IPS-15b (cell line): ENCODE results near the gene PLEKHG4B.

ENCODE experiments used
- H3K27me3 ChIP-seq: one replicate; pipeline ENCODE4 v1.6.1; 2013; ENCODE audit warnings: low read length; ENCODE audit not compliant: control insufficient read depth, insufficient read depth
- H3K36me3 ChIP-seq: one replicate; pipeline ENCODE4 v1.6.1; 2013; ENCODE audit warnings: low read length; ENCODE audit not compliant: control insufficient read depth, insufficient read depth
- H3K4me1 ChIP-seq: one replicate; pipeline ENCODE4 v1.6.1; 2013; ENCODE audit warnings: mild to moderate bottlenecking, low read length; ENCODE audit not compliant: control insufficient read depth, insufficient read depth
- H3K4me3 ChIP-seq: one replicate; pipeline ENCODE4 v1.5.1; 2013; ENCODE audit warnings: low read depth, low read length
- H3K9ac ChIP-seq: one replicate; pipeline ENCODE4 v1.6.1; 2013; ENCODE audit warnings: low read depth, mild to moderate bottlenecking, low read length
- H3K9me3 ChIP-seq: one replicate; pipeline ENCODE4 v1.6.1; 2013; ENCODE audit warnings: mild to moderate bottlenecking, low read length; ENCODE audit not compliant: control insufficient read depth, insufficient read depth

The PLEKHG4B gene

DNA sequence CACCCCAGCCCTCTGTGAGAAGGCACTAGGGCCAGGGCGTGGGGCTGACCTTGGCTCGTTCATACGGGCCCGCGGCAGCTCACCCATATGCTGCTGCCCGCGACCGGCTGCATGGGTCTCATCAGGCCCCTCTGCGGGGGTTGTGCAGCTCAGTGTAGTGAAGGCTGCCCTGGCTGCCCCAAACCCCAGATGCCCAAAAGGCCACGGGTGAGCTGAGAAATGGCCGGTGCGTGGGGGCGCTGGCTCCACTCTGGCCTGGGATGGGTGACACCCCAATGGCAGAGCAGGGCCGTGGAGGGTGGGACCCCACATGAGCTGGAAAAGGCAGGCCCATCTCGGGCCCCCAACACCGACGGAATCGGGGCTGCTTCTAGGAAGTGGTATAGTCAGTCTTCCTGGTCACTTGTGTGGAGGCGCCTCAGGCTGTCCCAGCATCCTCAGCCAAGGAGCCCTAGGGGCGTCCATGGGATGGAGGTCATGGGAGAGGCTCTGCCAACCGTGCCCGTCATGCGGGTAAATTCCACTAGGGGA, 79.9 kb downstream of the PLEKHG4B start:
- Histone ChIP-seq H3K4me1 (no peaks in the 10 kb centered on the region), H3K9ac (no peak overlapping the region), H3K27me3 (no peaks in the 10 kb centered on the region), H3K9me3 (no peaks in the 10 kb centered on the region), H3K4me3 (no peak overlapping the region), H3K36me3 (peaks cover 14% of the 10 kb centered on the region)

GRCh38 chr5:172421-172820, 80.5 kb downstream of the PLEKHG4B start:
- Histone ChIP-seq H3K9ac (no peak overlapping the region), H3K27me3 (no peaks in the 10 kb centered on the region), H3K36me3 (peaks cover 14% of the 10 kb centered on the region), H3K4me1 (no peaks in the 10 kb centered on the region), H3K4me3 (no peak overlapping the region), H3K9me3 (no peaks in the 10 kb centered on the region)

- Histone ChIP-seq H3K4me1 (no peaks in the 10 kb centered on the region), H3K4me3 (no peak overlapping the region), H3K9me3 (no peaks in the 10 kb centered on the region), H3K27me3 (no peaks in the 10 kb centered on the region), H3K36me3 (peaks cover 14% of the 10 kb centered on the region), H3K9ac (no peak overlapping the region)
Observed at GRCh38 chr5:172841-173251, 80.9 kb downstream of the PLEKHG4B start.

DNA sequence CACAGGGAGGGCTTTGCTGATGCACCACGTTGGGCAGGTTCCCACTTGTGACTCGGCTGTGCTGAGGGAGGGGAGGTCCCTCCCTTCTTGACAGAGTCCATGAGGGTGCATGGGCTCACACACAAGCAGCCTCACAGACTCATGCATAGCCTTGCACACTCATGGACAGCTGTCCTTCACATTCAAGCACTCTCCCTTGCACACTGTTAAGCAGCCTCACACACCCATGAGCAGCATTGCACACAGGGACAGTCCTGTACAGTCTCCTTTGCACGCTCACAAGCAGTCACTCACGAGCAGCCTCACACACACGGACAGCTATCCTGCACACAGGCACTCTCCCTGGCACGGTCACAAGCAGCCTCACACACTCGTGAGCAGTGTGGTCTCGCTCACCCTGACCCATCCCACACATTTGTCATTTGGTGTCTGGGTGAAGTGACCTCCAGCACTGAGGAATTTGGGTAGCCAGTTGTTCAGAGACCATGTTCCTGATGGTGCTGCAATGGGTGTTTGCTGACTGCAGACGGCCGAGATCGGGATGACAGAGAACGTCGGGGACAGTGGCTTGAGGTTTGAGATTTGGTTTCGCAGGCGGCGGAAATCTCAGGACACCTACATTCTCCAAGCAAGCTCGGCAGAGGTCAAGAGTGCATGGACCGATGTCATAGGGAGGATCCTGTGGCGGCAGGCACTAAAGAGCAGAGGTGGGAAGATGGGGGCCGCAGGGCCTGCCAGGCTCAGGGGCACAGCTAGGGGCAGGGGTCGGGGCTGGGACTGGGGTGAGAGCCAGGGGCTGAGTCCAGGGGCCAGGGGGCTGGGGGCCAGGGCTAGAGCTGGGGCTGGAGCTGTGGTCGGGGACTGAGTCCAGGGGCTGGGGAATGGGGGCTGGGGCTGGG, 81.7 kb downstream of the PLEKHG4B start:
- Histone ChIP-seq H3K4me3 (no peak overlapping the region), H3K9me3 (no peaks in the 10 kb centered on the region), H3K36me3 (peaks cover 14% of the 10 kb centered on the region), H3K27me3 (no peaks in the 10 kb centered on the region), H3K9ac (no peak overlapping the region), H3K4me1 (no peaks in the 10 kb centered on the region)

GRCh38 chr5:174291-174600, 82.3 kb downstream of the PLEKHG4B start:
- Histone ChIP-seq H3K36me3 (peaks cover 14% of the 10 kb centered on the region), H3K4me3 (no peak overlapping the region), H3K9me3 (no peaks in the 10 kb centered on the region), H3K27me3 (no peaks in the 10 kb centered on the region), H3K4me1 (no peaks in the 10 kb centered on the region), H3K9ac (no peak overlapping the region)

GRCh38 chr5:174876-175465, 83.0 kb downstream of the PLEKHG4B start:
- no peaks in the 10 kb centered on the region for H3K4me1 ChIP-seq
- H3K27me3 ChIP-seq, result no peaks in the 10 kb centered on the region
- no peak overlapping the region for H3K4me3 ChIP-seq
- H3K9ac ChIP-seq, result no peak overlapping the region
- peaks cover 14% of the 10 kb centered on the region for H3K36me3 ChIP-seq
- H3K9me3 ChIP-seq, result no peaks in the 10 kb centered on the region

DNA sequence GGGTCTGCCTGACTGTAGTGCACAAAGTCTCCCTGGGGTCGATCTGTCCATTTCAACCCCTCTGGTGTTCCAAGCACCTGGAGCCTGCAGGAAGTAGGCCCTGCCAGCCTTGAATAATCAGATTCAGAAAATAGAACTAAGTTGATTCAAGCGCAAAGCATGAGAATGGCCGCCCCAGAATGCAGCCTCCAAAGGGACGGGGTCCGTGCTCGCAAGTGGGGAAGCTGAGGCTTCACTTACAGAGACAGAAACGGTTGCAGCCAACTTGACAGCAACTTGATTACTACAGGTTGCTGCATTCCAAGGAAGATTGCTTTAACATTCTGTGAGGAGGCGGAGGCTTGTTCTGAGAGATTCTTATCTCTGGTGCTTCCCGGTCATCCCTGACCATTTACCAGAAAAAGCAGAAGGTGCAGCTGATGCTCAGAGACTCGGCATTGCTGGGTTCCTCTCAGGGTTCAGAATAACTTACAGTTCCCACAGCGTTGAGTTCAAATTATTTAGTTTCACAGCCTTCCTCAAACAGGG, 84.4 kb downstream of the PLEKHG4B start:
- no peaks in the 10 kb centered on the region for H3K27me3 ChIP-seq
- no peaks in the 10 kb centered on the region for H3K4me1 ChIP-seq
- no peak overlapping the region for H3K9ac ChIP-seq
- H3K36me3 ChIP-seq, result peaks cover 14% of the 10 kb centered on the region
- H3K9me3 ChIP-seq, result no peaks in the 10 kb centered on the region
- H3K4me3 ChIP-seq, result no peak overlapping the region

GRCh38 chr5:178110-178509, 86.1 kb downstream of the PLEKHG4B start:
- Histone ChIP-seq H3K9me3 (no peaks in the 10 kb centered on the region), H3K4me1 (no peaks in the 10 kb centered on the region), H3K9ac (no peak overlapping the region), H3K27me3 (no peaks in the 10 kb centered on the region), H3K4me3 (no peak overlapping the region), H3K36me3 (peaks cover 9% of the 10 kb centered on the region)

DNA sequence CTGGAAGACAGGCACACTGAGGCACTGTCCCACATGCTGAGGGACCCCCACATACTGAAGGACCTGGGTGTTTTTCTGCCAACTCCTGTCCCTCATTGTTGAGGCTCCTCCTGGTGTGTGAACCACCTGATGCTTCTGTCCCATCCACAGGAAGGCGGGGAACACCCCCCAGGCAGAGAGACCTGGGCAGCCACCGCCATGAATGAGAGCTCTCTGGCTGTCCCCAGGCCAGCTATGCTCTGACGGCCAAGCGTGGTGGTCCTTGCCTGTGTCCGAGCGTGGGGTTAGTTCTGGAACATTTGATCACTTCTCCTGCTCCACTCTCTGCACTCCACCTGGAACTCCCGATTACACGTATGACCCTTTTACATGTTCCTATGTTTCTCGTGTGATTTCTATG, 87.4 kb downstream of the PLEKHG4B start:
- Histone ChIP-seq H3K4me1 (no peaks in the 10 kb centered on the region), H3K9ac (no peak overlapping the region), H3K4me3 (no peak overlapping the region), H3K36me3 (peaks cover 2% of the 10 kb centered on the region), H3K27me3 (no peaks in the 10 kb centered on the region), H3K9me3 (no peaks in the 10 kb centered on the region)

- H3K4me1 ChIP-seq, result no peaks in the 10 kb centered on the region
Observed at GRCh38 chr5:180286-180918, 88.4 kb downstream of the PLEKHG4B start.

GRCh38 chr5:181160-181559, 89.2 kb downstream of the PLEKHG4B start:
- H3K27me3 ChIP-seq, result no peaks in the 10 kb centered on the region
- H3K4me3 ChIP-seq, result no peak overlapping the region
- H3K9me3 ChIP-seq, result no peaks in the 10 kb centered on the region
- H3K9ac ChIP-seq, result no peak overlapping the region
- no peaks in the 10 kb centered on the region for H3K4me1 ChIP-seq
- H3K36me3 ChIP-seq, result peaks cover 2% of the 10 kb centered on the region

More at GRCh38 chr5:180286-180918, 88.4 kb downstream of the PLEKHG4B start:
- Histone ChIP-seq H3K4me3 (no peak overlapping the region), H3K27me3 (no peaks in the 10 kb centered on the region), H3K36me3 (peaks cover 2% of the 10 kb centered on the region), H3K9ac (no peak overlapping the region), H3K9me3 (no peaks in the 10 kb centered on the region)
